ENCODE data around the gene PHRF1.

DNA sequence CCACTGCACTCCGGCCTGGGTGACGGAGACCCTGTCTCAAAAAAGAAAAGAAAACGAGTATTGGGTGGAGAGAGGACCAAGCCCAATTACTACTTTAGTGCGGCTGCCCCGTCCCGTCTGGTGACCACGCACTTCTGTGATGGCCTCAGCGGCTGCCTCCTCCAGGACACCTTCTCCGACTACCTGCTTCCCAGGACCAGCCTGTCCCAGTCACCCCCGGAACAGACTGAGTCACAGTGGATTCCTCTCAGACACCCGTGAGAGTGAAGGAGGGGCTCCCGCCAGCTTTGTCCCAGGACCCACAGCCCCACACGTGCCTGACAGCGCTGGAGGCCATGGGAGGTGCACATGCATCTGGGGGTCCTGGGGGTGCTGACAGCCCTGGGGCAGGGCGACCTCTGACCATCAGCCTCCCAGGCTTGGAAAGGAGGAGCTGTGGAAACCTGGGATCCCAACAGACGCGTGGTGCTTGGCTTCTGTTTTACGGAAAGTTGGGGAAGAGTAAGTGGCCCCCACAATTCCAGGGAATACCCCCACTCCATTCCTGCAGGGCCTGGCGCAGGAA lies 65.6 kb downstream of the PHRF1 start:
- TF ChIP-seq, protein P1, sequence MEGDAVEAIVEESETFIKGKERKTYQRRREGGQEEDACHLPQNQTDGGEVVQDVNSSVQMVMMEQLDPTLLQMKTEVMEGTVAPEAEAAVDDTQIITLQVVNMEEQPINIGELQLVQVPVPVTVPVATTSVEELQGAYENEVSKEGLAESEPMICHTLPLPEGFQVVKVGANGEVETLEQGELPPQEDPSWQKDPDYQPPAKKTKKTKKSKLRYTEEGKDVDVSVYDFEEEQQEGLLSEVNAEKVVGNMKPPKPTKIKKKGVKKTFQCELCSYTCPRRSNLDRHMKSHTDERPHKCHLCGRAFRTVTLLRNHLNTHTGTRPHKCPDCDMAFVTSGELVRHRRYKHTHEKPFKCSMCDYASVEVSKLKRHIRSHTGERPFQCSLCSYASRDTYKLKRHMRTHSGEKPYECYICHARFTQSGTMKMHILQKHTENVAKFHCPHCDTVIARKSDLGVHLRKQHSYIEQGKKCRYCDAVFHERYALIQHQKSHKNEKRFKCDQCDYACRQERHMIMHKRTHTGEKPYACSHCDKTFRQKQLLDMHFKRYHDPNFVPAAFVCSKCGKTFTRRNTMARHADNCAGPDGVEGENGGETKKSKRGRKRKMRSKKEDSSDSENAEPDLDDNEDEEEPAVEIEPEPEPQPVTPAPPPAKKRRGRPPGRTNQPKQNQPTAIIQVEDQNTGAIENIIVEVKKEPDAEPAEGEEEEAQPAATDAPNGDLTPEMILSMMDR (IDR thresholded peaks at IDR 0.05) = no peak
- TF ChIP-seq EP300 (IDR thresholded peaks at IDR 0.05) = no peak

All from upper lobe of left lung (tissue), 4 donors.